Gastrocnemius medialis (tissue), 4 donors: Measurements from ENCODE around the gene EPHA4. TPM values are rescaled to one million over a fixed set of nuclear protein-coding genes. Genes with fewer than 3 reads are reported as not detected.

Experiments used
- ATAC-seq, 2 donors: fragments of 150-250 bp; one replicate each; pipeline ENCODE4 v1.9.1; 2016
- DNase-seq, 2 donors: peaks; one replicate each; pipeline ENCODE4 v3.0.0-alpha.2; 2019
- H3K27ac ChIP-seq, 4 donors: fragments of 200-600 bp; sonication (generic); 1 replicate in 1 of 4; 2 replicates in 3 of 4; pipeline ENCODE4 v1.5.1; 2016 to 2018; ENCODE audit warnings: mild to moderate bottlenecking in 2 of 4, moderate library complexity in 1 of 4
- H3K27me3 ChIP-seq, 3 donors: fragments of 200-600 bp; sonication (generic) in 2 of 3; 1 replicate in 1 of 3; 2 replicates in 2 of 3; pipeline versions ENCODE4 v1.5.1 to v1.6.0; 2016 to 2019; ENCODE audit warnings: mild to moderate bottlenecking in 1 of 3, moderate library complexity in 1 of 3
- H3K36me3 ChIP-seq, 2 donors: fragments of 200-600 bp; sonication (generic) in 1 of 2; one replicate each; pipeline ENCODE4 v1.5.1; 2017 to 2018
- H3K4me1 ChIP-seq, 2 donors: fragments of 200-600 bp; sonication (generic) in 1 of 2; one replicate each; pipeline ENCODE4 v1.5.1; 2016 to 2017; ENCODE audit warnings: mild to moderate bottlenecking in 2 of 2
- H3K4me3 ChIP-seq, 4 donors: fragments of 200-600 bp; sonication (generic) in 3 of 4; 1 replicate in 1 of 4; 2 replicates in 3 of 4; pipeline ENCODE4 v1.5.1; 2016 to 2019; ENCODE audit warnings: mild to moderate bottlenecking in 2 of 4
- H3K9me3 ChIP-seq, 3 donors: fragments of 200-600 bp; sonication (generic) in 2 of 3; 1 replicate in 1 of 3; 2 replicates in 2 of 3; pipeline ENCODE4 v1.5.1; 2016 to 2019
- CTCF ChIP-seq, 5 experiments: fragments of 450-650 bp in 3 of 5; fragments of 200-600 bp in 2 of 5; sonication (generic) in 2 of 5; IDR thresholded peaks in 4 of 5; conservative IDR thresholded peaks in 1 of 5; 1 replicate in 4 of 5; 2 replicates in 1 of 5; pipeline ENCODE4 v1.5.1; 2016 to 2019; ENCODE audit warnings: antibody characterized with exemption in 5 of 5, mild to moderate bottlenecking in 3 of 5, moderate library complexity in 3 of 5
- POLR2A ChIP-seq, 2 donors: fragments of 450-650 bp; IDR thresholded peaks; one replicate each; pipeline ENCODE4 v1.6.1; 2017; ENCODE audit warnings: antibody characterized with exemption in 2 of 2, mild to moderate bottlenecking in 2 of 2, moderate library complexity in 2 of 2
- in situ Hi-C, 4 donors: fragments of 200-750 bp; cut with MboI; loops; one replicate each; pipeline versions ENCODE4 v1.15.0 to v1.8.0; 2017; ENCODE audit warnings: low sequenced_read_pairs in 4 of 4
- intact Hi-C: fragments of 100-400 bp; cut with DNase I; formaldehyde crosslinking; loops from one replicate; pipeline ENCODE4 v1.15.1; 2023; ENCODE audit warnings: low total_unique reads
- total RNA-seq, 4 donors: library from RNA; depleted of rRNA; stranded (reverse); fragments of >200 nt; gene quantifications; one replicate each; pipeline versions ENCODE4 v1.1.0 to v1.2.3, GENCODE V29; 2016

The EPHA4 gene
- total RNA-seq, 4 donors from 2014 or later, result 6.3 to 18.8 (median 13.0) TPM

- Histone ChIP-seq H3K4me1 (peaks cover 0 to 4% of the 10 kb centered on the region in 2 donors), H3K27ac (no peak overlapping the region), H3K36me3 (peaks cover 0 to 4% of the 10 kb centered on the region in 2 donors), H3K9me3 (no peaks in the 10 kb centered on the region), H3K4me3 (no peak overlapping the region), H3K27me3 (no peaks in the 10 kb centered on the region)
- intact Hi-C loops, result no loop called here
- in situ Hi-C loops, result no loop called here
- no peak for ATAC-seq
- TF ChIP-seq POLR2A (IDR thresholded peaks at IDR 0.05) (no peak), CTCF (IDR thresholded peaks at IDR 0.05 in 4 of 5, conservative IDR thresholded peaks at IDR 0.05 in 1 of 5) (no peak)
- DNase-seq, result no peak
Observed at GRCh38 chr2:221420245-221420644, 151.9 kb downstream of the EPHA4 start.

- Histone ChIP-seq H3K36me3 (peaks cover 0 to 4% of the 10 kb centered on the region in 2 donors), H3K9me3 (no peaks in the 10 kb centered on the region), H3K27me3 (no peaks in the 10 kb centered on the region), H3K27ac (no peak overlapping the region), H3K4me3 (no peak overlapping the region), H3K4me1 (no peaks in the 10 kb centered on the region)
- intact Hi-C loops, result no loop called here
- ATAC-seq, result no peak
- no peak for DNase-seq
- in situ Hi-C loops, result no loop called here
- TF ChIP-seq CTCF (IDR thresholded peaks at IDR 0.05 in 4 of 5, conservative IDR thresholded peaks at IDR 0.05 in 1 of 5) (no peak), POLR2A (IDR thresholded peaks at IDR 0.05) (no peak)
Observed at GRCh38 chr2:221415789-221416188, 156.3 kb downstream of the EPHA4 start.

GRCh38 chr2:221412978-221413377, 159.1 kb downstream of the EPHA4 start:
- TF ChIP-seq CTCF (IDR thresholded peaks at IDR 0.05 in 4 of 5, conservative IDR thresholded peaks at IDR 0.05 in 1 of 5) (no peak), POLR2A (IDR thresholded peaks at IDR 0.05) (no peak)
- H3K4me3 ChIP-seq, result no peak overlapping the region
- in situ Hi-C loops (no loop called here), intact Hi-C loops (no loop called here)
- no peaks in the 10 kb centered on the region for H3K27me3 ChIP-seq
- no peak overlapping the region for H3K27ac ChIP-seq
- no peaks in the 10 kb centered on the region for H3K4me1 ChIP-seq
- no peaks in the 10 kb centered on the region for H3K9me3 ChIP-seq
- no peak for ATAC-seq
- no peaks in the 10 kb centered on the region for H3K36me3 ChIP-seq
- no peak for DNase-seq

GRCh38 chr2:221410487-221410886, 161.6 kb downstream of the EPHA4 start:
- ATAC-seq (no peak), DNase-seq (no peak)
- in situ Hi-C loops (no loop called here), intact Hi-C loops (no loop called here)
- no peaks in the 10 kb centered on the region for H3K36me3 ChIP-seq
- no peaks in the 10 kb centered on the region for H3K9me3 ChIP-seq
- no peak overlapping the region for H3K27ac ChIP-seq
- no peak for TF ChIP-seq CTCF (IDR thresholded peaks at IDR 0.05 in 4 of 5, conservative IDR thresholded peaks at IDR 0.05 in 1 of 5)
- no peak for TF ChIP-seq POLR2A (IDR thresholded peaks at IDR 0.05)
- H3K27me3 ChIP-seq, result no peaks in the 10 kb centered on the region
- no peaks in the 10 kb centered on the region for H3K4me1 ChIP-seq
- no peak overlapping the region for H3K4me3 ChIP-seq

- in situ Hi-C loops, result no loop called here
Observed at GRCh38 chr2:221407765-221408164, 164.3 kb downstream of the EPHA4 start.

More at GRCh38 chr2:221407765-221408164, 164.3 kb downstream of the EPHA4 start:
- Histone ChIP-seq H3K4me3 (no peak overlapping the region), H3K36me3 (no peaks in the 10 kb centered on the region), H3K27ac (no peak overlapping the region), H3K9me3 (no peaks in the 10 kb centered on the region), H3K27me3 (no peaks in the 10 kb centered on the region), H3K4me1 (no peaks in the 10 kb centered on the region)
- no peak for TF ChIP-seq CTCF (IDR thresholded peaks at IDR 0.05 in 4 of 5, conservative IDR thresholded peaks at IDR 0.05 in 1 of 5)
- intact Hi-C loops, result no loop called here
- no peak for DNase-seq
- ATAC-seq, result no peak
